Bronchial smooth muscle cell (primary cell): Measurements from ENCODE around the gene LIMK2. TPM values are rescaled to one million over a fixed set of nuclear protein-coding genes. Genes with fewer than 3 reads are reported as not detected.

Experiments
- total RNA-seq: library from RNA; depleted of rRNA; stranded (reverse); fragments of >200 nt; gene quantifications from 2 replicates; pipeline ENCODE4 v1.2.1, GENCODE V29; 2014

Gene LIMK2
- total RNA-seq, result 16.9 and 21.3 TPM in 2 replicates

GRCh38 chr22:31211862-31212730 lies at the start of gene LIMK2:
Gene LIMK2, plus strand, starts transcription at chr22:31212298. Its CDS starts 111 bp downstream, at chr22:31212409.

GRCh38 chr22:31292236-31292989 lies 80.3 kb downstream of the LIMK2 start, which contains the start of gene PIK3IP1:
Gene PIK3IP1, minus strand, starts transcription at chr22:31292488. Its CDS starts 144 bp downstream, at chr22:31292344.

Other genes starting within 250 kb of the LIMK2 start
- gene MORC2, start 243.5 kb upstream of the LIMK2 start, total RNA-seq, result 12.8 and 13.1 TPM in 2 replicates
- 17.3 and 24.1 TPM in 2 replicates for gene TUG1, start 243.0 kb upstream of the LIMK2 start, total RNA-seq
- 59.1 and 99.7 TPM in 2 replicates for gene SMTN, start 131.0 kb upstream of the LIMK2 start, total RNA-seq
- gene SELENOM, start 104.7 kb upstream of the LIMK2 start, total RNA-seq, result 62.4 and 83.5 TPM in 2 replicates
- 0.16 and 0.17 TPM in 2 replicates for gene INPP5J, start 89.3 kb upstream of the LIMK2 start, total RNA-seq
- 0.16 TPM in 1 of 2 replicates, not detected in the other for gene PLA2G3, start 71.8 kb upstream of the LIMK2 start, total RNA-seq
- gene RNF185, start 52.1 kb upstream of the LIMK2 start, total RNA-seq, result 24.3 and 26.2 TPM in 2 replicates
- 37.4 and 54.0 TPM in 2 replicates for gene PIK3IP1, start 80.2 kb downstream of the LIMK2 start, total RNA-seq
- gene PATZ1, start 134.0 kb downstream of the LIMK2 start, total RNA-seq, result 8.8 and 14.9 TPM in 2 replicates
- 86.5 and 104 TPM in 2 replicates for gene DRG1, start 187.3 kb downstream of the LIMK2 start, total RNA-seq